ENCODE results near the gene RASIP1.

RASIP1 gene

DNA sequence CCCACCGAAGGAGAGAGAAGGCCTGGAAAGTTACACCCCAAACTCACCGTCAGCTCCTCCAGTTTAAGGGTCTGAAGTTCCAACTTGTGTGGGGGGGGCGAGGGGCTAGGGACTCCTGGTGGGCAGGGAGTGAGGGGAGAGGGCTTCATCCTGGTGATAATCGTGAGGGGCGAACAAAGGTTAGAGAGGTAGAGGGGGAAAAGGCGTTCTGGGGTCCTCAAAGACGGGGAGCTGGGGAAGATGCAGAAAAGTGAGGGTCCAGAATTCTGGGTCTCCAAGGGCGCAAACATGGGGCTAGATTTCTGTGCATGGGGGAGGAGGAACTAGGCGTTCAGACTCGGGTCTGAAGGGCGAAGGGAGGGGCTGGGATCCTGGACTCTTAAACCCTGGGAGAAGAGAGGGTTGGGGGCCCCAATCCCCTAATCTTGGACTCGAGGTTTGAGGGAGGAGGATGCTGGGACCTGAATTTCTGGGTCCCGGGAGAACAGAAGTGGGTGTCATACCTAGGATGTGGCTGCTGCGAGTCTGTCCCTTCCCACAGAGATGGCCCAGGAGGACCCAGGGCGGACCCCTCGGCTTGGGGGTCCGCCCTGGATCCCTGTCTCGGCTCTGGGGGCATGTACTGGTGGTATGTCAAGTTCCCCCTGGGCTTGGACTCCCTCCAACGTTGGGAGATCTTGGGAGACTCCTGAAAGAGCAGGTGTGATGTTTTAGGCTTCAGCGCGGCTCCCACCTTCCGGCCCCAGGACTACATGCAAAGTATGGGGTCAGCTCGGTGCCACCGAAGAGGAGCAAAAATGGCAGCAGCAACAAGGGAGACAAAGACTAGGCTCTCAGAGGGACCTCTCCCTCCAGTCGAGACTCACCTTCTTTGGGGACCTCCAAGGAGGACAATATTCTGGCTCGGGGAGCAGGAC, 25.4 kb downstream of the RASIP1 start:
- H3K9me3 ChIP-seq (ENCODE audit: low read length) = no peaks in the 10 kb centered on the region
- peaks cover 36% of the 10 kb centered on the region for H3K4me1 ChIP-seq (ENCODE audit: insufficient read depth, low read length)
- H3K9ac ChIP-seq (ENCODE audit: low read length) = peak overlapping the region; percentile 87
- H3K27me3 ChIP-seq (ENCODE audit: control insufficient read depth in 1 of 2, insufficient read depth in 2 of 2, low read length in 2 of 2) = no peaks in the 10 kb centered on the region
- no peaks in the 10 kb centered on the region for H3K36me3 ChIP-seq (ENCODE audit: insufficient read depth, low read length)
- H3K4me3 ChIP-seq (ENCODE audit: low read depth in 1 of 2, low read length in 2 of 2) = peak overlapping the region; percentile 66 to 68
- H3K27ac ChIP-seq (ENCODE audit: low read depth, low read length) = peak overlapping the region; percentile 81

DNA sequence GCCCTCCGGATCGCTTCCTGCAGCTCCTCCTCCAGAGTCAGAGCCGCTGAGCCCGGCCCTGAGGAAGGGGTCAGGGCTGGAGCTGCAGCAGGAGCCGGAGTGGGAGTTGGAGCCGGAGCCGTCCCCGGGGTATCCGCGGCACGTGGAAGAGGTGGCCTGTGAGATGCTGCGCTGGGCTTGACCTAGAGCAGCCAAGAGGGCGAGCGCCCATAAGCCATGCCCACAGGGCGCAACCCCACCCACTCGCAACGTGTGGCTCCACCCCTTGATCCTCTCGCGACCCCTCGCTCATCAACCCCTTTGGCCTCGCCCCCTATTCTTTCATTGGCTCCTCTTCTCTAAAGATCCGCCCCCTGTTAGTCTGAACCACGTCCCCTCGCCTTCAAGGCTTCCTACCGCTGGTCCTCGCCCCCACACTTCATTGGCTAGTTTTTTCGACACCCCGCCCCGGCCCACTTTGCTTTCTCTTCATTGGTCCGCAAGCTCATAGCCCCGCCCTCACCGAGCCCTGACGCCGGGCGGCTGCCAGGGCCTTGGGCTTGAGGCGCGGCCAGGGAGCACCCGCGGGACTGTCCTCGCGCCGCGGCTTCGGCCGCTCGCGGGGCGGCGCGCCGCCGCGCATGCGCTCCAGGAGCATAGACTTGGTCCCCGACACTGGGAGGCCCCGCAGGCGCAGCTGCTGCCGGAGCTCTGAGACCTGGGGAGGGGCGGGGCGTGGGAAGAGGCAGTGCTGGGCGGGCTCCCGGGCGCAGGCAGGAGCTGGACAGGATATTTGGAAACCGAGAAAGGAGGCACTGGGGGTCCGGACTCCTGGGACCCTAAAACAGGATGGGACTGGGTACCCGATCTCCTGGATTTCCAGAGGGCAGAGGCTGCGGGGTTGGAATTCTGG, 26.3 kb downstream of the RASIP1 start:
- H3K9me3 ChIP-seq (ENCODE audit: low read length) = no peaks in the 10 kb centered on the region

GRCh38 chr19:48713041-48713863, 27.2 kb downstream of the RASIP1 start:
- no peaks in the 10 kb centered on the region for H3K27me3 ChIP-seq (ENCODE audit: control insufficient read depth in 1 of 2, insufficient read depth in 2 of 2, low read length in 2 of 2)
- peak overlapping the region; percentile 91 for H3K27ac ChIP-seq (ENCODE audit: low read depth, low read length)
- peak overlapping the region; percentile 58 to 67 for H3K4me3 ChIP-seq (ENCODE audit: low read depth in 1 of 2, low read length in 2 of 2)
- H3K9ac ChIP-seq (ENCODE audit: low read length) = no peak overlapping the region
- H3K36me3 ChIP-seq (ENCODE audit: insufficient read depth, low read length) = no peaks in the 10 kb centered on the region
- peaks cover 36% of the 10 kb centered on the region for H3K4me1 ChIP-seq (ENCODE audit: insufficient read depth, low read length)
- H3K9me3 ChIP-seq (ENCODE audit: low read length) = no peaks in the 10 kb centered on the region

More for the DNA sequence above, 26.3 kb downstream of the RASIP1 start:
- Histone ChIP-seq H3K27me3 (ENCODE audit: control insufficient read depth in 1 of 2, insufficient read depth in 2 of 2, low read length in 2 of 2) (no peaks in the 10 kb centered on the region), H3K4me1 (ENCODE audit: insufficient read depth, low read length) (peaks cover 36% of the 10 kb centered on the region), H3K27ac (ENCODE audit: low read depth, low read length) (peak overlapping the region; percentile 91), H3K4me3 (ENCODE audit: low read depth in 1 of 2, low read length in 2 of 2) (peak overlapping the region; percentile 66 to 68), H3K36me3 (ENCODE audit: insufficient read depth, low read length) (no peaks in the 10 kb centered on the region), H3K9ac (ENCODE audit: low read length) (peak overlapping the region; percentile 87)

- Histone ChIP-seq H3K27ac (ENCODE audit: low read depth, low read length) (no peak overlapping the region), H3K36me3 (ENCODE audit: insufficient read depth, low read length) (no peaks in the 10 kb centered on the region), H3K27me3 (ENCODE audit: control insufficient read depth in 1 of 2, insufficient read depth in 2 of 2, low read length in 2 of 2) (no peaks in the 10 kb centered on the region), H3K4me3 (ENCODE audit: low read depth in 1 of 2, low read length in 2 of 2) (no peak overlapping the region), H3K9ac (ENCODE audit: low read length) (no peak overlapping the region), H3K4me1 (ENCODE audit: insufficient read depth, low read length) (peaks cover 25% of the 10 kb centered on the region), H3K9me3 (ENCODE audit: low read length) (no peaks in the 10 kb centered on the region)
Observed at GRCh38 chr19:48711106-48711662, 29.2 kb downstream of the RASIP1 start.

DNA sequence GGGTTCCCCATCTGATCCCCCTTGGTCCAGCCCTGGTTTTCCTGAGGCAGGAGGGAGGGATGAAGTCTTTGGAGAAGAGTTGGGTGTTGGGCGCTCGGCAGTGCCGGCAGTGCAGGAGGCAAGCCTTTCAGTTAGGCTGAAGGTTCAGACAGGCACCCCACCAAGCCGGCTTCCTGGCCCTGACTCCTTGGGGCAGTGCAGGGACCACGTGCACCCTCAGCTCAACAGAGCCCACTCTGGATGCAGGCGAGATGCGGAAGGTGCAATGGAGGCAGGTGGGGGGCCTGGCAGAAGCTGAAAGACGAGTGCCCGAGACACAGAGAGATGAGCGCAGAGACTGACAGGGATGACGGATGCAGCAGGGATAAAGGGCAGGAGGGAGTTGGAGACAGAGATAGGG, 31.9 kb downstream of the RASIP1 start:
- H3K9ac ChIP-seq (ENCODE audit: low read length) = no peak overlapping the region
- no peak overlapping the region for H3K4me3 ChIP-seq (ENCODE audit: low read depth in 1 of 2, low read length in 2 of 2)
- no peak overlapping the region for H3K27ac ChIP-seq (ENCODE audit: low read depth, low read length)
- peaks cover 8% of the 10 kb centered on the region for H3K4me1 ChIP-seq (ENCODE audit: insufficient read depth, low read length)
- no peaks in the 10 kb centered on the region for H3K27me3 ChIP-seq (ENCODE audit: control insufficient read depth in 1 of 2, insufficient read depth in 2 of 2, low read length in 2 of 2)
- H3K9me3 ChIP-seq (ENCODE audit: low read length) = no peaks in the 10 kb centered on the region
- H3K36me3 ChIP-seq (ENCODE audit: insufficient read depth, low read length) = peaks cover 3% of the 10 kb centered on the region

DNA sequence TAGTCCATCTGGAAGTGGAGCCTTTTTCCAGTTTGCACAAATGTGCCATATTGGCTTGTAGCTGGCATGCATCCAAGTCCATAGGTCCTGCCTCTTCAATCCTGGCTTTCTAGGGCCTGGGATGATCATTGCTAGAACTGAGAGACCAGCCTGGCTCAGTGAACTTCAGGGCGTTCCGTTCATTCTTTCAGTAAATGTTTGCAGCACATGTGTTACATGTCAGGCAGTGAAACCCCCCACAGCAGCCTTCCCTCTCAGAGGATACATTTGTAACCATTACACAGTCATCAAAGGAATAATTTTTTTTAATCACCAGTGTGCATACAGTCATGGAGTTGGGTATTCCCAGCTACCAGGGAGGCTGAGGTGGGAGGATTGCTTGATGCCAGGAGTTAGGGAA, 35.0 kb downstream of the RASIP1 start:
- no peaks in the 10 kb centered on the region for H3K9me3 ChIP-seq (ENCODE audit: low read length)
- no peak overlapping the region for H3K4me3 ChIP-seq (ENCODE audit: low read depth in 1 of 2, low read length in 2 of 2)
- no peak overlapping the region for H3K9ac ChIP-seq (ENCODE audit: low read length)
- no peaks in the 10 kb centered on the region for H3K4me1 ChIP-seq (ENCODE audit: insufficient read depth, low read length)
- no peak overlapping the region for H3K27ac ChIP-seq (ENCODE audit: low read depth, low read length)
- H3K27me3 ChIP-seq (ENCODE audit: control insufficient read depth in 1 of 2, insufficient read depth in 2 of 2, low read length in 2 of 2) = no peaks in the 10 kb centered on the region
- H3K36me3 ChIP-seq (ENCODE audit: insufficient read depth, low read length) = peaks cover 5% of the 10 kb centered on the region

DNA sequence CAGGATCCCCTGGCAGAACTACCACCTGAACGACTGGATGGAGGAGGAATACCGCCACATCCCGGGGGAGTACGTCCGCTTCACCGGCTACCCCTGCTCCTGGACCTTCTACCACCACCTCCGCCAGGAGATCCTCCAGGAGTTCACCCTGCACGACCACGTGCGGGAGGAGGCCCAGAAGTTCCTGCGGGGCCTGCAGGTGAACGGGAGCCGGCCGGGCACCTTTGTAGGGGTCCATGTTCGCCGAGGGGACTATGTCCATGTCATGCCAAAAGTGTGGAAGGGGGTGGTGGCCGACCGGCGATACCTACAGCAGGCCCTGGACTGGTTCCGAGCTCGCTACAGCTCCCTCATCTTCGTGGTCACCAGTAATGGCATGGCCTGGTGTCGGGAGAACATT, 37.1 kb downstream of the RASIP1 start:
- Histone ChIP-seq H3K9me3 (ENCODE audit: low read length) (no peaks in the 10 kb centered on the region), H3K9ac (ENCODE audit: low read length) (no peak overlapping the region), H3K27ac (ENCODE audit: low read depth, low read length) (no peak overlapping the region), H3K4me3 (ENCODE audit: low read depth in 1 of 2, low read length in 2 of 2) (no peak overlapping the region), H3K4me1 (ENCODE audit: insufficient read depth, low read length) (no peaks in the 10 kb centered on the region), H3K36me3 (ENCODE audit: insufficient read depth, low read length) (peaks cover 5% of the 10 kb centered on the region), H3K27me3 (ENCODE audit: control insufficient read depth in 1 of 2, insufficient read depth in 2 of 2, low read length in 2 of 2) (no peaks in the 10 kb centered on the region)

DNA sequence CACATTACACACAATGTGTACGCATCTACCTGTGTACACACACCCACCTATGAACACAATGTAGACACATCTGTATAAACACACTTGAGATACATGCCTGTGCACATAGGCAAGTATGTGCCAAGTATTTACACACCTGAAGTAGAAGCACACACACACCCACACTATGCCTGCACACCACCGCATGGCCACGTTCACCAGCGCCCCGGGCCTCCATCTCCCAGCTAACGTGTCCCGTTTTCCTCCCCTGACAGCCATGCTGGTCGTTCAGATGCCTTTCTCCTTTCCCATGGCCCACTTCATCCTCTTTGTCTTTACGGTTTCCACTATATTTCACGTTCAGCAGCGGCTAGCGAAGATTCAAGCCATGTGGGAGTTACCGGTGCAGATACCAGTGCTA, 37.7 kb downstream of the RASIP1 start:
- Histone ChIP-seq H3K9me3 (ENCODE audit: low read length) (no peaks in the 10 kb centered on the region), H3K27ac (ENCODE audit: low read depth, low read length) (no peak overlapping the region), H3K9ac (ENCODE audit: low read length) (no peak overlapping the region), H3K27me3 (ENCODE audit: control insufficient read depth in 1 of 2, insufficient read depth in 2 of 2, low read length in 2 of 2) (no peaks in the 10 kb centered on the region), H3K4me1 (ENCODE audit: insufficient read depth, low read length) (no peaks in the 10 kb centered on the region), H3K4me3 (ENCODE audit: low read depth in 1 of 2, low read length in 2 of 2) (no peak overlapping the region), H3K36me3 (ENCODE audit: insufficient read depth, low read length) (peaks cover 5% of the 10 kb centered on the region)

DNA sequence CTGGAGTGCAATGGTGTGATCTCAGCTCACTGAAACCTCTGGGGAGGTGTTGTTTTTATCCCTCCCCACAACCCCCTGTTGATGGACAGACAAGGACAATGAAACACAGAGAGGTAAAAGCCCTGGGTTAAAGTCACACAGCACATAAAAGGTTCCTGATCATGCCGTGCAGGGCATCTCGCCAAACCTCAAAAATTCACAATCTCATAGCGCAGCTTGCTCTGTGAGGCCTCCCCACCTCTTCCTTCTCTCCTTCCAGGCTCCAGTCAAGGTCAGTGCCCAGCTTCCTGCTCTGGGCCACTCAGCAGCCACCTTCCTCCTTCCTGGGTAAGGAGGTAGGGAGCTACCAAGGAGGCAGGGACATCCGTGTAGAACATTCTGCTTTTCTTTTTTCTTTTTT, 42.4 kb downstream of the RASIP1 start:
- Histone ChIP-seq H3K4me1 (ENCODE audit: insufficient read depth, low read length) (no peaks in the 10 kb centered on the region), H3K9me3 (ENCODE audit: low read length) (no peaks in the 10 kb centered on the region), H3K36me3 (ENCODE audit: insufficient read depth, low read length) (no peaks in the 10 kb centered on the region), H3K27ac (ENCODE audit: low read depth, low read length) (no peak overlapping the region), H3K9ac (ENCODE audit: low read length) (no peak overlapping the region), H3K4me3 (ENCODE audit: low read depth in 1 of 2, low read length in 2 of 2) (no peak overlapping the region), H3K27me3 (ENCODE audit: control insufficient read depth in 1 of 2, insufficient read depth in 2 of 2, low read length in 2 of 2) (peaks cover 0 to 9% of the 10 kb centered on the region in 2 donors)

DNA sequence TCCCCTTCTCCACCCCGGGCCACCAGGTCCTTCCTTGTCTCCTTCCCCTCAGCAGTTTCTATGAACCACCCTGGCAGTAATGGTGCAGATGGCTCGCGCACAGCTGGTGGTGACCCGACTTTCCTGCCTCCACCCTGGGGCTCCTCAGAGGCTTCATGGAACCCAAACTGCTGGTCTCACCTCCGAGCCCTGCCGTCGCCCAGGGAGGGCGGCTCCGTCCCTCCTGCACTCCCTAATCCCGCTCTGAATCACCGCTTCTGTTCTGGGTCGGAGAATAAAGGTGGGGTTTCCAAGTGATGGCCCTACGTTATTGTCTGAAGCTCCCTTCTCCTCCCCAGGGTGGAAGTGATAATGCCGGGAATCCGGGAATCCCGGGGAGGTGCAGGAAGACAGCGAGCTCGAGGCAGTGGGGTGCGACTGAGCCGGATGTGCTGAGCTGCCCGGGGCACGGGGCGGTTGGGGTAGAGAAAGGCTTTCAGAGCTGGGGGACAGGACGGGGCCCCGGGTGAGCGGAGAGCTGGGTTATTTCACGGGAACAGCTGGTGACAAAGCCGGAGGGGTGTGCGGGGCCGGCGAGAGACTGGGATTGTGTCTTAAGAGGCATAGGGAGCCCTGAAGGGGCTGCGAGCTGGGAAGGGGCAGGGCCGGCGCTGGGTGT, 43.9 kb downstream of the RASIP1 start:
- Histone ChIP-seq H3K9ac (ENCODE audit: low read length) (no peak overlapping the region), H3K9me3 (ENCODE audit: low read length) (no peaks in the 10 kb centered on the region), H3K4me1 (ENCODE audit: insufficient read depth, low read length) (no peaks in the 10 kb centered on the region), H3K27ac (ENCODE audit: low read depth, low read length) (no peak overlapping the region), H3K36me3 (ENCODE audit: insufficient read depth, low read length) (no peaks in the 10 kb centered on the region), H3K4me3 (ENCODE audit: low read depth in 1 of 2, low read length in 2 of 2) (no peak overlapping the region), H3K27me3 (ENCODE audit: control insufficient read depth in 1 of 2, insufficient read depth in 2 of 2, low read length in 2 of 2) (peaks cover 0 to 9% of the 10 kb centered on the region in 2 donors)

Data from muscle layer of colon (tissue), 2 donors.